Measurements from ENCODE around the gene CCDC54. TPM values are rescaled to one million over a fixed set of nuclear protein-coding genes. Genes with fewer than 3 reads are reported as not detected.

Gene CCDC54
- total RNA-seq, 1 donor from 2014 or later = not detected

- no peak for DNase-seq (ENCODE audit: low spot score, unreplicated experiment)
- Mint-ChIP-seq H3K9me3 (ENCODE audit: low read depth) (no peaks in the 10 kb centered on the region), H3K27ac (no peak overlapping the region), H3K36me3 (ENCODE audit: insufficient read depth) (no peaks in the 10 kb centered on the region), H3K4me1 (ENCODE audit: low read depth) (no peaks in the 10 kb centered on the region), H3K27me3 (no peaks in the 10 kb centered on the region), H3K4me3 (ENCODE audit: low read depth) (no peak overlapping the region)
- TF ChIP-seq, protein P1, sequence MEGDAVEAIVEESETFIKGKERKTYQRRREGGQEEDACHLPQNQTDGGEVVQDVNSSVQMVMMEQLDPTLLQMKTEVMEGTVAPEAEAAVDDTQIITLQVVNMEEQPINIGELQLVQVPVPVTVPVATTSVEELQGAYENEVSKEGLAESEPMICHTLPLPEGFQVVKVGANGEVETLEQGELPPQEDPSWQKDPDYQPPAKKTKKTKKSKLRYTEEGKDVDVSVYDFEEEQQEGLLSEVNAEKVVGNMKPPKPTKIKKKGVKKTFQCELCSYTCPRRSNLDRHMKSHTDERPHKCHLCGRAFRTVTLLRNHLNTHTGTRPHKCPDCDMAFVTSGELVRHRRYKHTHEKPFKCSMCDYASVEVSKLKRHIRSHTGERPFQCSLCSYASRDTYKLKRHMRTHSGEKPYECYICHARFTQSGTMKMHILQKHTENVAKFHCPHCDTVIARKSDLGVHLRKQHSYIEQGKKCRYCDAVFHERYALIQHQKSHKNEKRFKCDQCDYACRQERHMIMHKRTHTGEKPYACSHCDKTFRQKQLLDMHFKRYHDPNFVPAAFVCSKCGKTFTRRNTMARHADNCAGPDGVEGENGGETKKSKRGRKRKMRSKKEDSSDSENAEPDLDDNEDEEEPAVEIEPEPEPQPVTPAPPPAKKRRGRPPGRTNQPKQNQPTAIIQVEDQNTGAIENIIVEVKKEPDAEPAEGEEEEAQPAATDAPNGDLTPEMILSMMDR (IDR thresholded peaks at IDR 0.05; ENCODE audit: unreplicated experiment) = no peak
Observed at GRCh38 chr3:107366766-107367165, 10.5 kb upstream of the CCDC54 start.

DNA sequence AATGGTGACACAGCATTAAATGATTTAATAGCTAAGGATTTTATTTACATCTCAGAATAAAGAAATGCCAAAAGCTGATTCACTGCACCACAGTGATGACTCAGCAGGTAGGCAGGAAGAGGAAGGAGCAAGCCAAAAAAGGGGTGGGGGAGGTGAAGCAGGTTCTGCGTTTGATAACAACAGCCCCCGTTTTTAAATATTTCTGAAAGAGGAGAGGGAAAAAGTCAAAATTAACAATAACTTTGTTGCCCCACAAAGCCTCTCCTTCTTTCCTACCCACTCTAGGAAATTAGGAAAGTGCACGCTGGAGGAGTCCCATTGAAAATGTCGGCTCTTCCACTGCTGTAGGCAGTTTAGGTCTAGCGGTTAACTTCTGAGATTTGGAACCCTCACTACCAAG, 9.9 kb upstream of the CCDC54 start:
- Mint-ChIP-seq H3K4me1 (ENCODE audit: low read depth) (no peaks in the 10 kb centered on the region), H3K27ac (no peak overlapping the region), H3K27me3 (no peaks in the 10 kb centered on the region), H3K4me3 (ENCODE audit: low read depth) (no peak overlapping the region), H3K36me3 (ENCODE audit: insufficient read depth) (no peaks in the 10 kb centered on the region), H3K9me3 (ENCODE audit: low read depth) (peaks cover 2% of the 10 kb centered on the region)
- DNase-seq (ENCODE audit: low spot score, unreplicated experiment) = no peak
- TF ChIP-seq, protein P1 (IDR thresholded peaks at IDR 0.05; ENCODE audit: unreplicated experiment) = no peak

GRCh38 chr3:107368654-107369398, 8.4 kb upstream of the CCDC54 start:
- TF ChIP-seq, protein P1 (IDR thresholded peaks at IDR 0.05; ENCODE audit: unreplicated experiment) = no peak
- Mint-ChIP-seq H3K9me3 (ENCODE audit: low read depth) (peaks cover 4% of the 10 kb centered on the region), H3K4me3 (ENCODE audit: low read depth) (no peak overlapping the region), H3K27ac (no peak overlapping the region), H3K36me3 (ENCODE audit: insufficient read depth) (no peaks in the 10 kb centered on the region), H3K4me1 (ENCODE audit: low read depth) (no peaks in the 10 kb centered on the region), H3K27me3 (no peaks in the 10 kb centered on the region)
- no peak for DNase-seq (ENCODE audit: low spot score, unreplicated experiment)

DNA sequence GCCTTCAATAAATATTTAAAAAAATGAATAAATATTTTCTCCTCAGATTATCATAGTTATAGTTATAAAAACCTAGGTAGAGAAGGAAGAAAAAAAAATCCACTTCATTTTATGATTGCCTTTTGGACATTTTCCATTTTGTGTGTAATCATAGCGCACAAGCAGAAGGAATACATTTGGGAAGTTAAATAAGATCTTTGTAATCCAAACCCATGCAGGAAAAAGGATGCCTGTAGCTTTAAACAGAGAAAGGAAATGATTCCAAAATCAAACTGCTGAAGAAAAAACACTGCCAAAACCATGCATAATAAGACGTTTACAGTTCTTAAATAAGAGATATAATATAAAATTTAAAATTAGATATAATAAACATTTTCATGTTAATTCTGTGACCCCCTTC, 7.4 kb upstream of the CCDC54 start:
- no peak for DNase-seq (ENCODE audit: low spot score, unreplicated experiment)
- Mint-ChIP-seq H3K27ac (no peak overlapping the region), H3K4me1 (ENCODE audit: low read depth) (no peaks in the 10 kb centered on the region), H3K9me3 (ENCODE audit: low read depth) (peaks cover 4% of the 10 kb centered on the region), H3K4me3 (ENCODE audit: low read depth) (no peak overlapping the region), H3K27me3 (no peaks in the 10 kb centered on the region), H3K36me3 (ENCODE audit: insufficient read depth) (no peaks in the 10 kb centered on the region)
- TF ChIP-seq, protein P1 (IDR thresholded peaks at IDR 0.05; ENCODE audit: unreplicated experiment) = no peak

- H3K27me3 Mint-ChIP-seq = no peaks in the 10 kb centered on the region
- H3K9me3 Mint-ChIP-seq (ENCODE audit: low read depth) = peaks cover 4% of the 10 kb centered on the region
- H3K4me3 Mint-ChIP-seq (ENCODE audit: low read depth) = no peak overlapping the region
- TF ChIP-seq, protein P1 (IDR thresholded peaks at IDR 0.05; ENCODE audit: unreplicated experiment) = no peak
- no peak for DNase-seq (ENCODE audit: low spot score, unreplicated experiment)
- H3K4me1 Mint-ChIP-seq (ENCODE audit: low read depth) = no peaks in the 10 kb centered on the region
- no peaks in the 10 kb centered on the region for H3K36me3 Mint-ChIP-seq (ENCODE audit: insufficient read depth)
- H3K27ac Mint-ChIP-seq = no peak overlapping the region
Observed at GRCh38 chr3:107370907-107371306, 6.3 kb upstream of the CCDC54 start.

All from progenitor cell of endocrine pancreas (in vitro differentiated cells).